Measurements from ENCODE around the gene SHMT1.

Gene SHMT1

GRCh38 chr17:18280766-18281371, 82.5 kb downstream of the SHMT1 start:
- Histone ChIP-seq H3K27ac (no peak overlapping the region), H3K36me3 (peaks cover 100% of the 10 kb centered on the region), H3K4me3 (no peak overlapping the region), H3K4me1 (no peaks in the 10 kb centered on the region), H3K9ac (no peak overlapping the region), H3K9me3 (no peaks in the 10 kb centered on the region), H3K4me2 (no peak overlapping the region), H4K20me1 (peaks cover 39% of the 10 kb centered on the region), H3K27me3 (no peaks in the 10 kb centered on the region)
- TF ChIP-seq Cebpa-rat (IDR thresholded peaks at IDR 0.05): no peak

- no peaks in the 10 kb centered on the region for H3K27me3 ChIP-seq
- no peaks in the 10 kb centered on the region for H3K4me1 ChIP-seq
- H4K20me1 ChIP-seq: peaks cover 39% of the 10 kb centered on the region
- TF ChIP-seq Cebpa-rat (IDR thresholded peaks at IDR 0.05): no peak
- no peaks in the 10 kb centered on the region for H3K9me3 ChIP-seq
- H3K9ac ChIP-seq: no peak overlapping the region
- H3K27ac ChIP-seq: no peak overlapping the region
- H3K36me3 ChIP-seq: peaks cover 100% of the 10 kb centered on the region
- H3K4me2 ChIP-seq: no peak overlapping the region
- H3K4me3 ChIP-seq: no peak overlapping the region
These were observed 83.1 kb downstream of the SHMT1 start for GRCh38 chr17:18280249-18280648.

- Histone ChIP-seq H3K9me3 (no peaks in the 10 kb centered on the region), H4K20me1 (peaks cover 39% of the 10 kb centered on the region), H3K4me2 (no peak overlapping the region), H3K27ac (no peak overlapping the region), H3K36me3 (peaks cover 100% of the 10 kb centered on the region), H3K4me1 (no peaks in the 10 kb centered on the region), H3K27me3 (no peaks in the 10 kb centered on the region), H3K9ac (no peak overlapping the region), H3K4me3 (no peak overlapping the region)
- no peak for TF ChIP-seq Cebpa-rat (IDR thresholded peaks at IDR 0.05)
These were observed 84.5 kb downstream of the SHMT1 start for GRCh38 chr17:18278867-18279266.
